ENCODE data around the gene ENOX1. TPM values are rescaled to one million over a fixed set of nuclear protein-coding genes. Genes with fewer than 3 reads are reported as not detected.

ENOX1 gene
- total and polyA plus RNA-seq, 2 of the 13 experiments (the other 11 are each of a cell fraction or from before 2014, with no cell fraction given), result not detected

- no peak for TF ChIP-seq ZNF784 (CRISPR knock-in tag; IDR thresholded peaks at IDR 0.05; ENCODE audit: borderline replicate concordance)
- TF ChIP-seq TRIM24 (CRISPR knock-in tag; IDR thresholded peaks at IDR 0.05), result no peak
- TF ChIP-seq CENPT (CRISPR knock-in tag; IDR thresholded peaks at IDR 0.05; ENCODE audit: low read depth), result no peak
- no peak for TF ChIP-seq NFE2 (CRISPR knock-in tag; IDR thresholded peaks at IDR 0.05)
- no peak for TF ChIP-seq YEATS2 (CRISPR knock-in tag; IDR thresholded peaks at IDR 0.05; ENCODE audit: borderline replicate concordance)
- no peak for TF ChIP-seq NCOR1 (IDR thresholded peaks at IDR 0.05; ENCODE audit: borderline replicate concordance, low read length)
- no peak for TF ChIP-seq ATF2 (CRISPR knock-in tag; IDR thresholded peaks at IDR 0.05)
- TF ChIP-seq ELF1 (CRISPR knock-in tag; IDR thresholded peaks at IDR 0.05), result no peak
- no peak for TF ChIP-seq PCBP2 (optimal IDR thresholded peaks at IDR 0.05; ENCODE audit: low read depth, low read length, poor library complexity, severe bottlenecking)
- no peak for TF ChIP-seq ZNF317 (CRISPR knock-in tag; IDR thresholded peaks at IDR 0.05)
- no peak for TF ChIP-seq RFX1 (IDR thresholded peaks at IDR 0.05)
These were observed 471.2 kb downstream of the ENOX1 start (continued) for GRCh38 chr13:43315522-43315921.

- no peak for DNase-seq (ENCODE audit: low spot score)
- Histone ChIP-seq H3K9ac (ENCODE audit: insufficient read depth, low read depth, low read length) (no peak overlapping the region), H3K4me2 (ENCODE audit: low read depth, low read length) (no peak overlapping the region), H2AFZ (ENCODE audit: low read length) (no peak overlapping the region), H3K36me3 (replicated peaks in 1 of 2; ENCODE audit: control insufficient read depth in 1 of 2, insufficient read depth in 2 of 2, low read length in 2 of 2) (no peaks in the 10 kb centered on the region), H3K79me2 (ENCODE audit: insufficient read depth, low read length) (no peaks in the 10 kb centered on the region), H3K4me3 (replicated peaks in 1 of 3; ENCODE audit: insufficient read depth in 1 of 3, low read depth in 2 of 3, low read length in 3 of 3) (no peak overlapping the region), H3K4me1 (ENCODE audit: insufficient read depth, low read length) (peaks cover 16% of the 10 kb centered on the region), H4K20me1 (ENCODE audit: insufficient read depth, low read length) (no peaks in the 10 kb centered on the region), H3K27ac (ENCODE audit: extremely low read length, insufficient read depth, low read length) (no peak overlapping the region), H3K27me3 (ENCODE audit: control insufficient read depth in 1 of 2, insufficient read depth in 2 of 2, low read length in 2 of 2) (peaks cover 0 to 1% of the 10 kb centered on the region in 2 experiments; a peak in 1 of 5 replicates), H3K9me3 (ENCODE audit: low read length) (no peaks in the 10 kb centered on the region)
- intact Hi-C loops (cut with micrococcal nuclease; ENCODE audit: unreplicated experiment), result no loop called here
- 57% methylated on average over 4 of the region's 4 CpGs for WGBS (ENCODE audit: low lambda C conversion rate)
- ChIA-PET POLR2A (no interaction called here), CTCF (ENCODE audit: low intra/inter-chr PET ratio, low total read pairs) (no interaction called here)
- no peak for FAIRE-seq
- in situ Hi-C loops (cut with HindIII; ENCODE audit: extremely low pct_ligation_motif_present, low pct_unique_long_range_greater_than_20kb), result loop anchor here (25.0 kb wide), 1 partner anchor 478 kb away; the partner anchor contains the start of gene ENOX1
- no TSS peak for BruUV-seq (replicated peaks)
- ATAC-seq, result no peak
- TF ChIP-seq MLX (CRISPR knock-in tag; IDR thresholded peaks at IDR 0.05), result no peak
- TF ChIP-seq ZNF781 (CRISPR knock-in tag; IDR thresholded peaks at IDR 0.05; ENCODE audit: borderline replicate concordance, not compliant biosample characterization), result no peak
- no peak for TF ChIP-seq CBX1 (IDR thresholded peaks at IDR 0.05; ENCODE audit: low read depth)
- no peak for TF ChIP-seq SOX6 (IDR thresholded peaks at IDR 0.05)
- no peak for TF ChIP-seq SOX6 (CRISPR knock-in tag; IDR thresholded peaks at IDR 0.05)
- TF ChIP-seq AGO1 (IDR thresholded peaks at IDR 0.05; ENCODE audit: low read depth, low read length, poor library complexity, severe bottlenecking), result no peak
- no peak for TF ChIP-seq LBX2 (CRISPR knock-in tag; IDR thresholded peaks at IDR 0.05; ENCODE audit: borderline replicate concordance)
- TF ChIP-seq ZNF335 (CRISPR knock-in tag; IDR thresholded peaks at IDR 0.05), result no peak
- no peak for TF ChIP-seq GTF3A (CRISPR knock-in tag; conservative IDR thresholded peaks at IDR 0.05)
These were observed 477.5 kb downstream of the ENOX1 start for GRCh38 chr13:43309311-43309710.

Measured in HepG2 (cell line).